ENCODE results near the gene AGMO.
"Not testable (repeated sequence)": the region's sequence is repeated elsewhere in the genome, so short reads cannot be mapped to it uniquely, and the experiment has no call there.

Gene AGMO

GRCh38 chr7:15566476-15566875 is 4.7 kb upstream of the AGMO start:
- DNase-seq (ENCODE audit: extremely low spot score, insufficient read length, low read depth), result no peak
- FAIRE-seq, result no peak

GRCh38 chr7:15560968-15561367 is 847 bp downstream of the AGMO start:
- FAIRE-seq (no peak), DNase-seq (ENCODE audit: extremely low spot score, insufficient read length, low read depth) (no peak)

GRCh38 chr7:15559416-15559928 is 2.3 kb downstream of the AGMO start:
- FAIRE-seq (no peak), DNase-seq (ENCODE audit: extremely low spot score, insufficient read length, low read depth) (no peak)

GRCh38 chr7:15558756-15559155 is 3.1 kb downstream of the AGMO start:
- DNase-seq (ENCODE audit: extremely low spot score, insufficient read length, low read depth), result no peak
- no peak for FAIRE-seq

GRCh38 chr7:15557686-15558085 is 4.1 kb downstream of the AGMO start:
- no peak for DNase-seq (ENCODE audit: extremely low spot score, insufficient read length, low read depth)
- no peak for FAIRE-seq

- FAIRE-seq (no peak), DNase-seq (ENCODE audit: extremely low spot score, insufficient read length, low read depth) (no peak)
Measured at GRCh38 chr7:15557186-15557585, 4.6 kb downstream of the AGMO start.

- no peak for DNase-seq (ENCODE audit: extremely low spot score, insufficient read length, low read depth)
- no peak for FAIRE-seq
Measured at GRCh38 chr7:15556339-15557105, 5.3 kb downstream of the AGMO start.

GRCh38 chr7:15555381-15555859 is 6.4 kb downstream of the AGMO start:
- no peak for FAIRE-seq
- no peak for DNase-seq (ENCODE audit: extremely low spot score, insufficient read length, low read depth)

GRCh38 chr7:15554744-15555143 is 7.1 kb downstream of the AGMO start:
- no peak for FAIRE-seq
- DNase-seq (ENCODE audit: extremely low spot score, insufficient read length, low read depth), result no peak

- FAIRE-seq (no peak), DNase-seq (ENCODE audit: extremely low spot score, insufficient read length, low read depth) (no peak)
Measured at GRCh38 chr7:15554081-15554480, 7.7 kb downstream of the AGMO start.

- DNase-seq (ENCODE audit: extremely low spot score, insufficient read length, low read depth); FAIRE-seq: not testable (repeated sequence)
Measured at GRCh38 chr7:15547320-15547719, 14.5 kb downstream of the AGMO start.

- FAIRE-seq, result no peak
- DNase-seq (ENCODE audit: extremely low spot score, insufficient read length, low read depth), result no peak
Measured at GRCh38 chr7:15546272-15546792, 15.5 kb downstream of the AGMO start.

GRCh38 chr7:15544050-15544449 is 17.8 kb downstream of the AGMO start:
- no peak for FAIRE-seq

GRCh38 chr7:15543256-15543655 is 18.6 kb downstream of the AGMO start:
- DNase-seq (ENCODE audit: extremely low spot score, insufficient read length, low read depth) (no peak), FAIRE-seq (no peak)

More at GRCh38 chr7:15544050-15544449, 17.8 kb downstream of the AGMO start:
- DNase-seq (ENCODE audit: extremely low spot score, insufficient read length, low read depth), result no peak

GRCh38 chr7:15527648-15528047 is 34.2 kb downstream of the AGMO start:
- no peak for DNase-seq (ENCODE audit: extremely low spot score, insufficient read length, low read depth)
- no peak for FAIRE-seq

GRCh38 chr7:15525652-15526263 is 36.1 kb downstream of the AGMO start:
- no peak for FAIRE-seq
- no peak for DNase-seq (ENCODE audit: extremely low spot score, insufficient read length, low read depth)

GRCh38 chr7:15524077-15524476 is 37.7 kb downstream of the AGMO start:
- DNase-seq (ENCODE audit: extremely low spot score, insufficient read length, low read depth), result no peak
- FAIRE-seq, result no peak

- DNase-seq (ENCODE audit: extremely low spot score, insufficient read length, low read depth); FAIRE-seq: not testable (repeated sequence)
Measured at GRCh38 chr7:15517865-15518264, 44.0 kb downstream of the AGMO start.

GRCh38 chr7:15515252-15515651 is 46.6 kb downstream of the AGMO start:
- FAIRE-seq, result no peak
- DNase-seq (ENCODE audit: extremely low spot score, insufficient read length, low read depth), result no peak

- no peak for FAIRE-seq
- DNase-seq (ENCODE audit: extremely low spot score, insufficient read length, low read depth), result no peak
Measured at GRCh38 chr7:15508258-15508657, 53.6 kb downstream of the AGMO start.

- FAIRE-seq (no peak), DNase-seq (ENCODE audit: extremely low spot score, insufficient read length, low read depth) (no peak)
Measured at GRCh38 chr7:15507708-15508107, 54.1 kb downstream of the AGMO start.
